WTC11 (cell line): ENCODE data around the gene CAND2. TPM values are rescaled to one million over a fixed set of nuclear protein-coding genes. Genes with fewer than 3 reads are reported as not detected.
A peak's percentile ranks its signal among the peaks of the same experiment; 100 is the strongest.

ENCODE experiments used
- ATAC-seq: fragments of 200-7000 bp; cut with Tn5 transposase; 2 replicates; pipeline ENCODE4 v1.10.0; 2021; ENCODE audit warnings: mild to moderate bottlenecking, moderate library complexity
- CTCF ChIA-PET: fragments of 300-600 bp; sonication (Branson Sonifier 250); formaldehyde crosslinking; loops from one replicate; lab custom pipeline; 2021; ENCODE audit warnings: antibody characterized with exemption; lab: Charles Lee
- POLR2A ChIA-PET: fragments of 350-600 bp; sonication (Branson Sonifier 250); formaldehyde crosslinking; loops from one replicate; lab custom pipeline; 2021; ENCODE audit warnings: antibody characterized with exemption; lab: Charles Lee
- DNase-seq: peaks from one replicate; pipeline ENCODE4 v3.0.0; 2021; ENCODE audit warnings: low spot score
- H3K27ac Mint-ChIP-seq: 2 replicates; pipeline ENCODE4 v1.8.0; 2021; ENCODE audit warnings: mixed read lengths
- H3K27me3 Mint-ChIP-seq: 2 replicates; pipeline ENCODE4 v1.8.0; 2021; ENCODE audit warnings: low read depth, mild to moderate bottlenecking, moderate library complexity, mixed read lengths
- H3K36me3 Mint-ChIP-seq: 2 replicates; pipeline ENCODE4 v1.8.0; 2021; ENCODE audit warnings: mixed read lengths
- H3K4me1 Mint-ChIP-seq: 2 replicates; pipeline ENCODE4 v1.8.0; 2022; ENCODE audit warnings: mixed read lengths
- H3K4me3 Mint-ChIP-seq: 2 replicates; pipeline ENCODE4 v1.8.0; 2021; ENCODE audit warnings: mild to moderate bottlenecking, moderate library complexity, mixed read lengths
- H3K9me3 Mint-ChIP-seq: 2 replicates; pipeline ENCODE4 v1.8.0; 2021; ENCODE audit warnings: mixed read lengths
- AR ChIP-seq: fragments of 250-450 bp; sonication (Bioruptor Pico); IDR thresholded peaks from 2 replicates; pipeline ENCODE4 v1.9.0; 2021; ENCODE audit warnings: mild to moderate bottlenecking
- ATF2 ChIP-seq: sonication (generic); formaldehyde crosslinking; IDR thresholded peaks from 2 replicates; pipeline ENCODE4 v1.8.1; 2022; ENCODE audit warnings: low read depth, missing genetic modification reagents, borderline replicate concordance
- CBFB ChIP-seq: sonication (generic); formaldehyde crosslinking; IDR thresholded peaks from 2 replicates; pipeline ENCODE4 v1.8.1; 2022; ENCODE audit warnings: mild to moderate bottlenecking, low read depth, missing genetic modification reagents
- CTCF ChIP-seq: fragments of 200-600 bp; IDR thresholded peaks from 2 replicates; pipeline ENCODE4 v1.8.0; 2022; ENCODE audit warnings: antibody characterized with exemption
- E2F1 ChIP-seq: sonication (generic); formaldehyde crosslinking; IDR thresholded peaks from 2 replicates; pipeline ENCODE4 v1.8.0; 2022; ENCODE audit warnings: mild to moderate bottlenecking, missing genetic modification reagents
- ERG ChIP-seq: fragments of 250-450 bp; sonication (Bioruptor Pico); IDR thresholded peaks from 2 replicates; pipeline ENCODE4 v1.8.0; 2021; ENCODE audit warnings: mild to moderate bottlenecking
- GTF2I ChIP-seq: fragments of 250-450 bp; sonication (Bioruptor Pico); conservative IDR thresholded peaks from 2 replicates; pipeline ENCODE4 v1.4.0; 2021; ENCODE audit warnings: mild to moderate bottlenecking
- HMGA2 ChIP-seq: fragments of 250-450 bp; sonication (Bioruptor Pico); IDR thresholded peaks from 2 replicates; pipeline ENCODE4 v1.4.0; 2021; ENCODE audit warnings: mild to moderate bottlenecking, moderate library complexity
- MAX ChIP-seq: sonication (generic); formaldehyde crosslinking; IDR thresholded peaks from 2 replicates; pipeline ENCODE4 v1.8.0; 2022; ENCODE audit warnings: mild to moderate bottlenecking, missing genetic modification reagents
- MXD4 ChIP-seq: fragments of 250-450 bp; sonication (Bioruptor Pico); IDR thresholded peaks from 2 replicates; pipeline ENCODE4 v1.8.0; 2021; ENCODE audit warnings: mild to moderate bottlenecking, moderate library complexity, borderline replicate concordance
- MYBL2 ChIP-seq: sonication (generic); formaldehyde crosslinking; IDR thresholded peaks from 2 replicates; pipeline ENCODE4 v1.8.1; 2023; ENCODE audit warnings: mild to moderate bottlenecking, moderate library complexity, missing genetic modification reagents
- PREB ChIP-seq: sonication (generic); formaldehyde crosslinking; IDR thresholded peaks from 2 replicates; pipeline ENCODE4 v1.8.1; 2022; ENCODE audit warnings: mild to moderate bottlenecking, missing genetic modification reagents, moderate library complexity, borderline replicate concordance
- TCF7 ChIP-seq: sonication (generic); formaldehyde crosslinking; IDR thresholded peaks from 2 replicates; pipeline ENCODE4 v1.8.0; 2022; ENCODE audit warnings: mild to moderate bottlenecking, low read depth, missing genetic modification reagents, moderate library complexity
- USF1 ChIP-seq: sonication (generic); formaldehyde crosslinking; IDR thresholded peaks from 2 replicates; pipeline ENCODE4 v1.8.0; 2022; ENCODE audit warnings: mild to moderate bottlenecking, missing genetic modification reagents
- USF2 ChIP-seq: sonication (generic); formaldehyde crosslinking; IDR thresholded peaks from 2 replicates; pipeline ENCODE4 v1.8.1; 2023; ENCODE audit warnings: mild to moderate bottlenecking, missing genetic modification reagents, moderate library complexity
- ZNF416 ChIP-seq: fragments of 250-450 bp; sonication (Bioruptor Pico); IDR thresholded peaks from 2 replicates; pipeline ENCODE4 v1.9.0; 2021; ENCODE audit warnings: mild to moderate bottlenecking, inconsistent platforms
- ZNF532 ChIP-seq: fragments of 250-450 bp; sonication (Bioruptor Pico); IDR thresholded peaks from 2 replicates; pipeline ENCODE4 v1.9.0; 2021; ENCODE audit warnings: mild to moderate bottlenecking, borderline replicate concordance
- ZNF671 ChIP-seq: fragments of 250-450 bp; sonication (Bioruptor Pico); IDR thresholded peaks from 2 replicates; pipeline ENCODE4 v1.8.0; 2021; ENCODE audit warnings: mild to moderate bottlenecking
- ZSCAN18 ChIP-seq: fragments of 250-450 bp; sonication (Bioruptor Pico); IDR thresholded peaks from 2 replicates; pipeline ENCODE4 v2.1.2; 2022; ENCODE audit warnings: mild to moderate bottlenecking, moderate library complexity
- total RNA-seq: library from RNA; stranded (reverse); gene quantifications from 3 replicates; pipeline ENCODE4 v1.2.3, GENCODE V29; 2021

The CAND2 gene
- total RNA-seq, 1 experiment from 2014 or later: 15.4 TPM

GRCh38 chr3:12835052-12835665 lies 38.7 kb downstream of the CAND2 start:
- Mint-ChIP-seq H3K9me3 (no peaks in the 10 kb centered on the region), H3K4me1 (peaks cover 90% of the 10 kb centered on the region), H3K27me3 (no peaks in the 10 kb centered on the region), H3K27ac (peak overlapping the region; percentile 94), H3K36me3 (peaks cover 83% of the 10 kb centered on the region), H3K4me3 (no peak overlapping the region)
- no peak for ATAC-seq
- POLR2A ChIA-PET: no interaction called here
- CTCF ChIA-PET: no interaction called here
- no peak for DNase-seq
- peak; percentile 31; the same call in 1 of the 2 replicates for TF ChIP-seq ZNF416 (CRISPR knock-in tag)
- TF ChIP-seq MXD4 (CRISPR knock-in tag): no peak
- no peak for TF ChIP-seq HMGA2 (CRISPR knock-in tag)
- TF ChIP-seq ZSCAN18 (CRISPR knock-in tag): no peak
- TF ChIP-seq ATF2: no peak
- no peak for TF ChIP-seq MAX
- no peak for TF ChIP-seq CBFB (CRISPR knock-in tag)
- TF ChIP-seq CTCF: no peak
- no peak for TF ChIP-seq TCF7
- TF ChIP-seq MYBL2: no peak
- no peak for TF ChIP-seq E2F1 (CRISPR knock-in tag)
- TF ChIP-seq ZNF532 (CRISPR knock-in tag): no peak
- TF ChIP-seq ERG (CRISPR knock-in tag): peak; percentile 18; the same call in 1 of the 2 replicates
- TF ChIP-seq USF1 (CRISPR knock-in tag): no peak
- no peak for TF ChIP-seq AR (CRISPR knock-in tag)
- 0 out of 2 replicates have a peak, but pooled peaks have one; percentile 41 for TF ChIP-seq ZNF671 (CRISPR knock-in tag)
- TF ChIP-seq PREB (CRISPR knock-in tag): no peak
- TF ChIP-seq USF2 (CRISPR knock-in tag): no peak
- TF ChIP-seq GTF2I (CRISPR knock-in tag): no peak
